Measurements from ENCODE around the gene MICU1. TPM values are rescaled to one million over a fixed set of nuclear protein-coding genes. Genes with fewer than 3 reads are reported as not detected.

The MICU1 gene
- total and polyA plus RNA-seq, 10 of the 15 experiments (the other 5 are each of a cell fraction or from before 2014, with no cell fraction given): 18.2 to 36.4 (median 22.2) TPM

DNA sequence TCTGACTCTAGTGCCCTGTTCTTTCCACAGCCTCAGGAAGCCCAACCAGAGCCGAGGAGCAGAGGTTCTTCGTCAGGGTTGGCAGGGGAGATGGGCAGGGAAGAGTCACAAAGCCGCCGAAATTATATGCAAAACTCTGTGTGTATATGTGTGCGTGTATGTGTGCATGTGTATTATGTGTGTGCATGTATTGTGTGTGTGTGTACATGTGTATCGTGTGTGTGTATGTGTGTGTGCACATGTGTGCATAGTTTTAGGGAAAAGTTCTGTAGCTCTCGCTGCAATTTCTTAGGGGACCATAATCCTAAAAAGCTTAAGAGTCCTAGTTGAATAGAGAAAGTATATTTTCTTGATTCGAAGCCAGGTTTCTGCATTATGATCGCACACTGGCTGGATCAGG is 288.2 kb downstream of the MICU1 start:
- no peak for FAIRE-seq
- peaks cover 56% of the 10 kb centered on the region for H3K4me1 ChIP-seq (ENCODE audit: control insufficient read depth, insufficient read depth, low read length)
- H3K9ac ChIP-seq (ENCODE audit: control insufficient read depth, insufficient read depth, low read length): no peak overlapping the region
- ATAC-seq: no peak
- no peaks in the 10 kb centered on the region for H3K27me3 ChIP-seq (replicated peaks in 1 of 2; ENCODE audit: control insufficient read depth in 2 of 2, insufficient read depth in 2 of 2, low read length in 1 of 2)
- no peaks in the 10 kb centered on the region for H3K79me2 ChIP-seq (ENCODE audit: control insufficient read depth, insufficient read depth, low read length)
- no peak overlapping the region for H2AFZ ChIP-seq (ENCODE audit: control insufficient read depth, low read depth, low read length)
- ChIA-PET SMC1A (ENCODE audit: uncharacterized antibody, unreplicated experiment) (interaction anchor here (0.7 to 9.7 kb wide), 27 partner anchors 13 to 443 kb away, joined by 3 to 168 read pairs (median 5); partner anchors contain the start of genes ASCC1 and DDIT4), CTCF (interaction anchor here (0.6 to 16.6 kb wide), 55 partner anchors 8 to 649 kb away, joined by 3 to 275 read pairs (median 4); partner anchors contain the start of gene DDIT4), POLR2A (interaction anchor here (0.5 to 1.8 kb wide), 11 partner anchors 15 to 288 kb away, joined by 3 to 9 read pairs (median 5); no protein-coding TSS in a partner anchor), RAD21 (ENCODE audit: unreplicated experiment) (interaction anchor here (0.7 to 11.6 kb wide), 23 partner anchors 9 to 441 kb away, joined by 3 to 170 read pairs (median 6); partner anchors contain the start of genes ANAPC16, ASCC1 and DDIT4)
- H3K36me3 ChIP-seq (ENCODE audit: control insufficient read depth in 2 of 2, insufficient read depth in 2 of 2, low read length in 1 of 2): peaks cover 18 to 30% of the 10 kb centered on the region in 2 experiments
- 96% methylated on average over 9 of the region's 9 CpGs for WGBS (ENCODE audit: insufficient coverage, insufficient replicate concordance, low lambda C conversion rate, missing lambda C conversion rate)
- no TSS peak for BruUV-seq (replicated peaks)
- in situ Hi-C loops (cut with MboI) (loop anchor here (5.0 to 10.0 kb wide), 4 partner anchors 110 to 443 kb away; no protein-coding TSS in a partner anchor), intact Hi-C loops (cut with micrococcal nuclease; ENCODE audit: unreplicated experiment) (loop anchor here (1.0 to 2.0 kb wide), 2 partner anchors 289 to 441 kb away; no protein-coding TSS in a partner anchor)
- no peak for DNase-seq (ENCODE audit: low read depth, low spot score)
- H3K4me3 ChIP-seq: no peak overlapping the region
- H3K4me2 ChIP-seq (ENCODE audit: control insufficient read depth, insufficient read depth): no peak overlapping the region
- H4K20me1 ChIP-seq (ENCODE audit: control insufficient read depth, insufficient read depth): no peaks in the 10 kb centered on the region
- H3K9me3 ChIP-seq (replicated peaks; ENCODE audit: control insufficient read depth, insufficient read depth, low read length): no peaks in the 10 kb centered on the region; the same call in 2 of the 3 replicates
- no peak overlapping the region for H3K27ac ChIP-seq (ENCODE audit: control insufficient read depth, insufficient read depth)
- TF ChIP-seq TCF7 (IDR thresholded peaks at IDR 0.05; ENCODE audit: borderline replicate concordance): no peak
- TF ChIP-seq HDAC2 (IDR thresholded peaks at IDR 0.05): no peak
- no peak for TF ChIP-seq MYC (IDR thresholded peaks at IDR 0.05; ENCODE audit: insufficient read depth, insufficient read length, insufficient replicate concordance, low read length, severe bottlenecking)
- TF ChIP-seq, protein P1, sequence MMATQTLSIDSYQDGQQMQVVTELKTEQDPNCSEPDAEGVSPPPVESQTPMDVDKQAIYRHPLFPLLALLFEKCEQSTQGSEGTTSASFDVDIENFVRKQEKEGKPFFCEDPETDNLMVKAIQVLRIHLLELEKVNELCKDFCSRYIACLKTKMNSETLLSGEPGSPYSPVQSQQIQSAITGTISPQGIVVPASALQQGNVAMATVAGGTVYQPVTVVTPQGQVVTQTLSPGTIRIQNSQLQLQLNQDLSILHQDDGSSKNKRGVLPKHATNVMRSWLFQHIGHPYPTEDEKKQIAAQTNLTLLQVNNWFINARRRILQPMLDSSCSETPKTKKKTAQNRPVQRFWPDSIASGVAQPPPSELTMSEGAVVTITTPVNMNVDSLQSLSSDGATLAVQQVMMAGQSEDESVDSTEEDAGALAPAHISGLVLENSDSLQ (IDR thresholded peaks at IDR 0.05): no peak
- no peak for TF ChIP-seq SRF (IDR thresholded peaks at IDR 0.05; ENCODE audit: low read depth in 2 of 2, low read length in 2 of 2)
- TF ChIP-seq, protein P2, sequence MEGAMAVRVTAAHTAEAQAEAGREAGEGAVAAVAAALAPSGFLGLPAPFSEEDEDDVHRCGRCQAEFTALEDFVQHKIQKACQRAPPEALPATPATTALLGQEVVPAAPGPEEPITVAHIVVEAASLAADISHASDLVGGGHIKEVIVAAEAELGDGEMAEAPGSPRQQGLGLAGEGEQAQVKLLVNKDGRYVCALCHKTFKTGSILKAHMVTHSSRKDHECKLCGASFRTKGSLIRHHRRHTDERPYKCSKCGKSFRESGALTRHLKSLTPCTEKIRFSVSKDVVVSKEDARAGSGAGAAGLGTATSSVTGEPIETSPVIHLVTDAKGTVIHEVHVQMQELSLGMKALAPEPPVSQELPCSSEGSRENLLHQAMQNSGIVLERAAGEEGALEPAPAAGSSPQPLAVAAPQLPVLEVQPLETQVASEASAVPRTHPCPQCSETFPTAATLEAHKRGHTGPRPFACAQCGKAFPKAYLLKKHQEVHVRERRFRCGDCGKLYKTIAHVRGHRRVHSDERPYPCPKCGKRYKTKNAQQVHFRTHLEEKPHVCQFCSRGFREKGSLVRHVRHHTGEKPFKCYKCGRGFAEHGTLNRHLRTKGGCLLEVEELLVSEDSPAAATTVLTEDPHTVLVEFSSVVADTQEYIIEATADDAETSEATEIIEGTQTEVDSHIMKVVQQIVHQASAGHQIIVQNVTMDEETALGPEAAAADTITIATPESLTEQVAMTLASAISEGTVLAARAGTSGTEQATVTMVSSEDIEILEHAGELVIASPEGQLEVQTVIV (IDR thresholded peaks at IDR 0.05; ENCODE audit: borderline replicate concordance, partially characterized antibody): no peak
- TF ChIP-seq MEF2A (IDR thresholded peaks at IDR 0.05; ENCODE audit: insufficient read depth, low read depth, low read length): no peak
- TF ChIP-seq FOXK2 (IDR thresholded peaks at IDR 0.05): no peak
- TF ChIP-seq BHLHE40 (IDR thresholded peaks at IDR 0.05; ENCODE audit: borderline replicate concordance in 1 of 2, low read depth in 2 of 2, low read length in 1 of 2): no peak
- no peak for TF ChIP-seq EED (IDR thresholded peaks at IDR 0.05; ENCODE audit: low read depth)
- no peak for TF ChIP-seq CBFB (IDR thresholded peaks at IDR 0.05; ENCODE audit: low read depth)
- TF ChIP-seq PAX8 (IDR thresholded peaks at IDR 0.05): no peak
- TF ChIP-seq NRF1 (conservative IDR thresholded peaks at IDR 0.05; ENCODE audit: low read depth, low read length): no peak
- no peak for TF ChIP-seq NFXL1 (IDR thresholded peaks at IDR 0.05; ENCODE audit: borderline replicate concordance)
- TF ChIP-seq, protein P3, sequence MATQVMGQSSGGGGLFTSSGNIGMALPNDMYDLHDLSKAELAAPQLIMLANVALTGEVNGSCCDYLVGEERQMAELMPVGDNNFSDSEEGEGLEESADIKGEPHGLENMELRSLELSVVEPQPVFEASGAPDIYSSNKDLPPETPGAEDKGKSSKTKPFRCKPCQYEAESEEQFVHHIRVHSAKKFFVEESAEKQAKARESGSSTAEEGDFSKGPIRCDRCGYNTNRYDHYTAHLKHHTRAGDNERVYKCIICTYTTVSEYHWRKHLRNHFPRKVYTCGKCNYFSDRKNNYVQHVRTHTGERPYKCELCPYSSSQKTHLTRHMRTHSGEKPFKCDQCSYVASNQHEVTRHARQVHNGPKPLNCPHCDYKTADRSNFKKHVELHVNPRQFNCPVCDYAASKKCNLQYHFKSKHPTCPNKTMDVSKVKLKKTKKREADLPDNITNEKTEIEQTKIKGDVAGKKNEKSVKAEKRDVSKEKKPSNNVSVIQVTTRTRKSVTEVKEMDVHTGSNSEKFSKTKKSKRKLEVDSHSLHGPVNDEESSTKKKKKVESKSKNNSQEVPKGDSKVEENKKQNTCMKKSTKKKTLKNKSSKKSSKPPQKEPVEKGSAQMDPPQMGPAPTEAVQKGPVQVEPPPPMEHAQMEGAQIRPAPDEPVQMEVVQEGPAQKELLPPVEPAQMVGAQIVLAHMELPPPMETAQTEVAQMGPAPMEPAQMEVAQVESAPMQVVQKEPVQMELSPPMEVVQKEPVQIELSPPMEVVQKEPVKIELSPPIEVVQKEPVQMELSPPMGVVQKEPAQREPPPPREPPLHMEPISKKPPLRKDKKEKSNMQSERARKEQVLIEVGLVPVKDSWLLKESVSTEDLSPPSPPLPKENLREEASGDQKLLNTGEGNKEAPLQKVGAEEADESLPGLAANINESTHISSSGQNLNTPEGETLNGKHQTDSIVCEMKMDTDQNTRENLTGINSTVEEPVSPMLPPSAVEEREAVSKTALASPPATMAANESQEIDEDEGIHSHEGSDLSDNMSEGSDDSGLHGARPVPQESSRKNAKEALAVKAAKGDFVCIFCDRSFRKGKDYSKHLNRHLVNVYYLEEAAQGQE (IDR thresholded peaks at IDR 0.05; ENCODE audit: low read depth, low read length): no peak

Measured in GM12878 (cell line).